ENCODE measurements around the gene CD2AP. TPM values are rescaled to one million over a fixed set of nuclear protein-coding genes. Genes with fewer than 3 reads are reported as not detected.

The CD2AP gene
- total and polyA plus RNA-seq, 2 donors (not counting 1 experiment from before 2014, with no cell fraction given) = 4.7 to 43.3 TPM

GRCh38 chr6:47535316-47536225 lies 58.0 kb downstream of the CD2AP start:
- Mint-ChIP-seq H3K27ac (no peak overlapping the region), H3K4me3 (no peak overlapping the region), H3K27me3 (no peaks in the 10 kb centered on the region), H3K4me1 (no peaks in the 10 kb centered on the region), H3K9me3 (ENCODE audit: insufficient read depth) (no peaks in the 10 kb centered on the region)
- DNase-seq (no peak), ATAC-seq (ENCODE audit: low read depth) (no peak)
- POLR2A ChIA-PET = no interaction called here
- no peak overlapping the region for H3K4me3 ChIP-seq (ENCODE audit: control extremely low read depth in 1 of 5, extremely low read depth in 1 of 5, insufficient read depth in 1 of 5, low read depth in 2 of 5, low read length in 4 of 5)
- no peak overlapping the region for H3K27ac ChIP-seq (ENCODE audit: low read length in 2 of 2)
- no peak overlapping the region for H3K9ac ChIP-seq (ENCODE audit: low read length)
- no peaks in the 10 kb centered on the region for H3K9me3 ChIP-seq (ENCODE audit: control extremely low read depth in 1 of 3, control insufficient read depth in 2 of 3, insufficient read depth in 1 of 3, low read length in 2 of 3)
- H3K27me3 ChIP-seq (replicated peaks in 1 of 4; ENCODE audit: control extremely low read depth in 1 of 4, control insufficient read depth in 3 of 4, insufficient read depth in 4 of 4, low read length in 3 of 4) = no peaks in the 10 kb centered on the region
- H4K20me1 ChIP-seq (ENCODE audit: control insufficient read depth, insufficient read depth, low read length, poor library complexity, severe bottlenecking) = peaks cover 3% of the 10 kb centered on the region
- no CpG with 5 or more reads among the region's 2 CpGs for WGBS (ENCODE audit: insufficient coverage)
- H3K79me2 ChIP-seq (ENCODE audit: control insufficient read depth, insufficient read depth, low read length) = peaks cover 4% of the 10 kb centered on the region
- intact Hi-C loops (cut with micrococcal nuclease) = loop anchor here (5.0 kb wide), 1 partner anchor 38 kb away; no protein-coding TSS in a partner anchor
- no peak overlapping the region for H3K4me2 ChIP-seq (replicated peaks; ENCODE audit: low read depth, low read length, poor library complexity, severe bottlenecking)
- H3K36me3 ChIP-seq (replicated peaks in 1 of 2; ENCODE audit: control extremely low read depth in 1 of 2, control insufficient read depth in 1 of 2, extremely low read depth in 1 of 2, insufficient read depth in 2 of 2, low read length in 1 of 2) = peaks cover 5 to 11% of the 10 kb centered on the region in 2 experiments
- no peaks in the 10 kb centered on the region for H3K4me1 ChIP-seq (ENCODE audit: control insufficient read depth in 2 of 2, insufficient read depth in 2 of 2, low read length in 2 of 2)
- TF ChIP-seq CTCF (IDR thresholded peaks at IDR 0.05) (no peak), EZH2 (IDR thresholded peaks at IDR 0.05; ENCODE audit: borderline replicate concordance, insufficient read depth, low read depth, low read length, poor library complexity, severe bottlenecking) (no peak)
- H2AFZ ChIP-seq (ENCODE audit: insufficient read depth, low read depth, low read length, poor library complexity, severe bottlenecking) = no peak overlapping the region
- CTCF ChIA-PET = no interaction called here

- Histone ChIP-seq H3K27ac (ENCODE audit: low read length in 2 of 2) (no peak overlapping the region), H3K36me3 (replicated peaks in 1 of 2; ENCODE audit: control extremely low read depth in 1 of 2, control insufficient read depth in 1 of 2, extremely low read depth in 1 of 2, insufficient read depth in 2 of 2, low read length in 1 of 2) (peaks cover 5 to 11% of the 10 kb centered on the region in 2 experiments), H4K20me1 (ENCODE audit: control insufficient read depth, insufficient read depth, low read length, poor library complexity, severe bottlenecking) (peaks cover 7% of the 10 kb centered on the region), H3K27me3 (replicated peaks in 1 of 4; ENCODE audit: control extremely low read depth in 1 of 4, control insufficient read depth in 3 of 4, insufficient read depth in 4 of 4, low read length in 3 of 4) (no peaks in the 10 kb centered on the region), H3K4me3 (ENCODE audit: control extremely low read depth in 1 of 5, extremely low read depth in 1 of 5, insufficient read depth in 1 of 5, low read depth in 2 of 5, low read length in 4 of 5) (no peak overlapping the region), H3K79me2 (ENCODE audit: control insufficient read depth, insufficient read depth, low read length) (no peaks in the 10 kb centered on the region), H3K9me3 (ENCODE audit: control extremely low read depth in 1 of 3, control insufficient read depth in 2 of 3, insufficient read depth in 1 of 3, low read length in 2 of 3) (no peaks in the 10 kb centered on the region), H3K4me1 (ENCODE audit: control insufficient read depth in 2 of 2, insufficient read depth in 2 of 2, low read length in 2 of 2) (no peaks in the 10 kb centered on the region), H2AFZ (ENCODE audit: insufficient read depth, low read depth, low read length, poor library complexity, severe bottlenecking) (no peak overlapping the region), H3K9ac (ENCODE audit: low read length) (no peak overlapping the region), H3K4me2 (replicated peaks; ENCODE audit: low read depth, low read length, poor library complexity, severe bottlenecking) (no peak overlapping the region)
- H3K4me1 Mint-ChIP-seq = no peaks in the 10 kb centered on the region
- no peaks in the 10 kb centered on the region for H3K9me3 Mint-ChIP-seq (ENCODE audit: insufficient read depth)
- DNase-seq (no peak), ATAC-seq (ENCODE audit: low read depth) (no peak)
- H3K27me3 Mint-ChIP-seq = no peaks in the 10 kb centered on the region
- no peak overlapping the region for H3K27ac Mint-ChIP-seq
- no peak overlapping the region for H3K4me3 Mint-ChIP-seq
- no peak for TF ChIP-seq EZH2 (IDR thresholded peaks at IDR 0.05; ENCODE audit: borderline replicate concordance, insufficient read depth, low read depth, low read length, poor library complexity, severe bottlenecking)
- TF ChIP-seq CTCF (IDR thresholded peaks at IDR 0.05) = no peak
- intact Hi-C loops (cut with micrococcal nuclease) = loop anchor here (5.0 kb wide), 1 partner anchor 40 kb away; no protein-coding TSS in a partner anchor
- WGBS (ENCODE audit: insufficient coverage) = 100% methylated on average over 1 of the region's 4 CpGs
- ChIA-PET CTCF (no interaction called here), POLR2A (no interaction called here)
These were observed 59.3 kb downstream of the CD2AP start for GRCh38 chr6:47536816-47537401.

Data from B cell (primary cell).